HEK293 (cell line): ENCODE data around the gene OR6N1.

Experiments used
- CTCF ChIP-seq: fragments of 450-650 bp; formaldehyde crosslinking; IDR thresholded peaks from 2 replicates; pipeline ENCODE4 v1.5.1; 2016; ENCODE audit warnings: missing biosample characterization, missing genetic modification characterization
- ZNF292 ChIP-seq: fragments of 450-650 bp; formaldehyde crosslinking; IDR thresholded peaks from 2 replicates; pipeline ENCODE4 v1.5.1; 2016; ENCODE audit warnings: low read depth, missing biosample characterization, missing genetic modification characterization, borderline replicate concordance
- ZNF302 ChIP-seq: fragments of 450-650 bp; formaldehyde crosslinking; IDR thresholded peaks from 2 replicates; pipeline ENCODE4 v1.5.1; 2016; ENCODE audit warnings: missing biosample characterization, missing genetic modification characterization, low read depth
- ZSCAN18 ChIP-seq: fragments of 450-650 bp; formaldehyde crosslinking; IDR thresholded peaks from 2 replicates; pipeline ENCODE4 v1.5.1; 2016; ENCODE audit warnings: missing biosample characterization, missing genetic modification characterization
- ZSCAN5A ChIP-seq: fragments of 450-650 bp; formaldehyde crosslinking; IDR thresholded peaks from 2 replicates; pipeline ENCODE4 v1.5.1; 2016; ENCODE audit warnings: missing biosample characterization, missing genetic modification characterization
- TF ChIP-seq, protein P1 (sequence below): fragments of 450-650 bp; formaldehyde crosslinking; IDR thresholded peaks from 2 replicates; pipeline ENCODE4 v1.5.1; 2016; ENCODE audit warnings: missing biosample characterization, missing genetic modification characterization

DNA sequence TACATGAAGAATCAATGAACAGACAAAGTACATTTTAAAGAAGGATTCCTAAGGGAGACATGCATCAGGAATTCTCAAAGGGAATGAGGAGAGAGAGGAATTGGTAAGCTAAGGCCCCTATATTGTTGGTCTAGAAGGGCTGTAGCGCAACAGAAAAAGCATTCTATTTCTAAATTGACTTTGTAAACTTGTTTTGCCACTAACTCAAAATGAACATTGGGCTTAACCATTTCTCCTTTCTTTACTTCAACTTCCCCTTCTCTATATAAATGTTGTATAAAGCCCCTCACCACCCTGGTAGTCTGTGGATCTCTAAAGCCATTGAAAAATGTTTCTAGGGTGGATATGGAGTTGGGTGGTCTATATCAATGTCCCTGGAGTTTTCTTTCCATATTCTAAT lies 29.4 kb upstream of the OR6N1 start:
- TF ChIP-seq, protein P1, sequence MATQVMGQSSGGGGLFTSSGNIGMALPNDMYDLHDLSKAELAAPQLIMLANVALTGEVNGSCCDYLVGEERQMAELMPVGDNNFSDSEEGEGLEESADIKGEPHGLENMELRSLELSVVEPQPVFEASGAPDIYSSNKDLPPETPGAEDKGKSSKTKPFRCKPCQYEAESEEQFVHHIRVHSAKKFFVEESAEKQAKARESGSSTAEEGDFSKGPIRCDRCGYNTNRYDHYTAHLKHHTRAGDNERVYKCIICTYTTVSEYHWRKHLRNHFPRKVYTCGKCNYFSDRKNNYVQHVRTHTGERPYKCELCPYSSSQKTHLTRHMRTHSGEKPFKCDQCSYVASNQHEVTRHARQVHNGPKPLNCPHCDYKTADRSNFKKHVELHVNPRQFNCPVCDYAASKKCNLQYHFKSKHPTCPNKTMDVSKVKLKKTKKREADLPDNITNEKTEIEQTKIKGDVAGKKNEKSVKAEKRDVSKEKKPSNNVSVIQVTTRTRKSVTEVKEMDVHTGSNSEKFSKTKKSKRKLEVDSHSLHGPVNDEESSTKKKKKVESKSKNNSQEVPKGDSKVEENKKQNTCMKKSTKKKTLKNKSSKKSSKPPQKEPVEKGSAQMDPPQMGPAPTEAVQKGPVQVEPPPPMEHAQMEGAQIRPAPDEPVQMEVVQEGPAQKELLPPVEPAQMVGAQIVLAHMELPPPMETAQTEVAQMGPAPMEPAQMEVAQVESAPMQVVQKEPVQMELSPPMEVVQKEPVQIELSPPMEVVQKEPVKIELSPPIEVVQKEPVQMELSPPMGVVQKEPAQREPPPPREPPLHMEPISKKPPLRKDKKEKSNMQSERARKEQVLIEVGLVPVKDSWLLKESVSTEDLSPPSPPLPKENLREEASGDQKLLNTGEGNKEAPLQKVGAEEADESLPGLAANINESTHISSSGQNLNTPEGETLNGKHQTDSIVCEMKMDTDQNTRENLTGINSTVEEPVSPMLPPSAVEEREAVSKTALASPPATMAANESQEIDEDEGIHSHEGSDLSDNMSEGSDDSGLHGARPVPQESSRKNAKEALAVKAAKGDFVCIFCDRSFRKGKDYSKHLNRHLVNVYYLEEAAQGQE (tag by site-specific recombination), result no peak
- no peak for TF ChIP-seq ZNF302
- TF ChIP-seq CTCF, result no peak
- no peak for TF ChIP-seq ZSCAN5A
- no peak for TF ChIP-seq ZSCAN18 (tag by site-specific recombination)
- TF ChIP-seq ZNF292 (tag by site-specific recombination), result no peak
